OCI-LY1 (cell line): ENCODE results near the gene TP53BP2.

Source experiments
- H2AFZ ChIP-seq: fragments of 200-600 bp; sonication (generic), shearing (Covaris generic); 2 replicates; pipeline ENCODE4 v1.6.0; 2014; ENCODE audit warnings: antibody characterized with exemption, mild to moderate bottlenecking, low read length
- H3F3A ChIP-seq: fragments of 200-600 bp; sonication (generic), shearing (Covaris generic); 2 replicates; pipeline ENCODE4 v1.6.0; 2014; ENCODE audit warnings: mild to moderate bottlenecking, antibody characterized with exemption, low read length, moderate library complexity; ENCODE audit not compliant: insufficient read depth
- H3K27ac ChIP-seq: fragments of 200-600 bp; sonication (generic); 2 replicates; pipeline ENCODE4 v1.5.1; 2014; ENCODE audit warnings: low read length, mixed run types, mild to moderate bottlenecking, low read depth; ENCODE audit not compliant: poor library complexity, severe bottlenecking
- H3K27me3 ChIP-seq: fragments of 200-600 bp; sonication (generic); 2 replicates; pipeline ENCODE4 v1.6.0; 2014; ENCODE audit warnings: antibody characterized with exemption, mild to moderate bottlenecking, low read length, moderate library complexity; ENCODE audit not compliant: insufficient read depth
- H3K36me3 ChIP-seq: fragments of 200-600 bp; sonication (generic); 2 replicates; pipeline ENCODE4 v1.6.1; 2014; ENCODE audit warnings: mild to moderate bottlenecking, antibody characterized with exemption, low read length, moderate library complexity, mixed read lengths; ENCODE audit not compliant: insufficient read depth
- H3K4me1 ChIP-seq: fragments of 200-600 bp; sonication (generic); 2 replicates; pipeline ENCODE4 v1.5.1; 2014; ENCODE audit warnings: mild to moderate bottlenecking, low read length, moderate library complexity; ENCODE audit not compliant: insufficient read depth, severe bottlenecking
- H3K4me2 ChIP-seq: fragments of 200-600 bp; sonication (generic), shearing (Covaris generic); 2 replicates; pipeline ENCODE4 v1.6.1; 2014; ENCODE audit warnings: low read length
- H3K4me3 ChIP-seq: fragments of 200-600 bp; sonication (generic); 2 replicates; pipeline ENCODE4 v1.5.1; 2014; ENCODE audit warnings: low read length, low read depth, mild to moderate bottlenecking, mixed read lengths; ENCODE audit not compliant: poor library complexity, severe bottlenecking
- H3K79me2 ChIP-seq: fragments of 200-600 bp; shearing (Covaris generic); 2 replicates; pipeline ENCODE4 v1.6.1; 2016; ENCODE audit warnings: mixed run types, low read length, mixed read lengths; ENCODE audit not compliant: insufficient read depth
- H3K9ac ChIP-seq: fragments of 200-600 bp; sonication (generic), shearing (Covaris generic); 2 replicates; pipeline ENCODE4 v1.6.1; 2014; ENCODE audit warnings: mild to moderate bottlenecking, low read length, mixed read lengths
- H3K9me2 ChIP-seq: fragments of 200-600 bp; sonication (generic), shearing (Covaris generic); 2 replicates; pipeline ENCODE4 v1.6.1; 2014; ENCODE audit warnings: low read depth, mild to moderate bottlenecking, low read length, mixed read lengths
- H3K9me3 ChIP-seq: fragments of 200-600 bp; shearing (Covaris generic); 2 replicates; pipeline ENCODE4 v1.6.1; 2014; ENCODE audit warnings: low read length, mixed read lengths
- H4K20me1 ChIP-seq: fragments of 200-600 bp; sonication (generic), shearing (Covaris generic); 2 replicates; pipeline ENCODE4 v1.6.0; 2016; ENCODE audit warnings: mild to moderate bottlenecking, low read length; ENCODE audit not compliant: insufficient read depth
- CTCF ChIP-seq: fragments of 200-600 bp; sonication (generic), shearing (Covaris generic); IDR thresholded peaks from 2 replicates; pipeline ENCODE4 v1.5.1; 2017; ENCODE audit warnings: mild to moderate bottlenecking, antibody characterized with exemption, low read length, moderate library complexity, mixed read lengths
- EZH2 ChIP-seq: fragments of 200-600 bp; sonication (generic), shearing (Covaris generic); IDR thresholded peaks from 2 replicates; pipeline ENCODE4 v1.8.0; 2017; ENCODE audit warnings: borderline replicate concordance, mixed run types, mild to moderate bottlenecking, antibody characterized with exemption, low read length, moderate library complexity, mixed read lengths

Gene TP53BP2

GRCh38 chr1:223840254-223840653, 5.5 kb downstream of the TP53BP2 start:
- Histone ChIP-seq H3K27me3 (no peaks in the 10 kb centered on the region), H4K20me1 (0 out of 2 replicates have a peak, but pooled peaks cover 3% of the 10 kb centered on the region), H3K9me3 (no peaks in the 10 kb centered on the region), H3K9me2 (no peaks in the 10 kb centered on the region), H2AFZ (no peak overlapping the region), H3K4me1 (peaks cover 14% of the 10 kb centered on the region), H3K4me2 (no peak overlapping the region), H3K79me2 (0 out of 2 replicates have a peak, but pooled peaks cover 3% of the 10 kb centered on the region), H3K36me3 (no peaks in the 10 kb centered on the region; the same call in 1 of the 2 replicates), H3K4me3 (no peak overlapping the region), H3K27ac (no peak overlapping the region), H3K9ac (no peak overlapping the region), H3F3A (no peaks in the 10 kb centered on the region)
- no peak for TF ChIP-seq CTCF
- no peak for TF ChIP-seq EZH2

- Histone ChIP-seq H3K9me2 (no peaks in the 10 kb centered on the region), H3K9ac (no peak overlapping the region), H3K79me2 (no peaks in the 10 kb centered on the region), H3K36me3 (no peaks in the 10 kb centered on the region; the same call in 1 of the 2 replicates), H3K27ac (no peak overlapping the region), H3K27me3 (no peaks in the 10 kb centered on the region), H4K20me1 (0 out of 2 replicates have a peak, but pooled peaks cover 6% of the 10 kb centered on the region), H3F3A (no peaks in the 10 kb centered on the region), H3K4me2 (no peak overlapping the region), H2AFZ (no peak overlapping the region), H3K9me3 (no peaks in the 10 kb centered on the region), H3K4me1 (no peaks in the 10 kb centered on the region), H3K4me3 (no peak overlapping the region)
- no peak for TF ChIP-seq CTCF
These were observed 7.5 kb downstream of the TP53BP2 start for GRCh38 chr1:223838125-223838854.

- H4K20me1 ChIP-seq = 0 out of 2 replicates have a peak, but pooled peaks cover 6% of the 10 kb centered on the region
- H3K79me2 ChIP-seq = no peaks in the 10 kb centered on the region
- H3K4me1 ChIP-seq = no peaks in the 10 kb centered on the region
These were observed 8.1 kb downstream of the TP53BP2 start for GRCh38 chr1:223837687-223838086.

More at GRCh38 chr1:223837687-223838086, 8.1 kb downstream of the TP53BP2 start:
- no peaks in the 10 kb centered on the region for H3K9me3 ChIP-seq
- no peaks in the 10 kb centered on the region for H3K9me2 ChIP-seq
- H3K27ac ChIP-seq = no peak overlapping the region
- H3K4me2 ChIP-seq = no peak overlapping the region
- H2AFZ ChIP-seq = no peak overlapping the region
- H3F3A ChIP-seq = no peaks in the 10 kb centered on the region
- no peak for TF ChIP-seq CTCF
- TF ChIP-seq EZH2 = no peak
- H3K27me3 ChIP-seq = no peaks in the 10 kb centered on the region
- H3K4me3 ChIP-seq = no peak overlapping the region
- H3K36me3 ChIP-seq = no peaks in the 10 kb centered on the region; the same call in 1 of the 2 replicates
- no peak overlapping the region for H3K9ac ChIP-seq
